IMR-90 (cell line): ENCODE data around the gene EFHC1. TPM values are rescaled to one million over a fixed set of nuclear protein-coding genes. Genes with fewer than 3 reads are reported as not detected.
A peak's percentile ranks its signal among the peaks of the same experiment; 100 is the strongest.

Experiments used
- ATAC-seq: fragments of 200-7000 bp; cut with Tn5 transposase; 2 replicates; pipeline ENCODE4 v1.9.1; 2020; ENCODE audit warnings: low read depth, mild to moderate bottlenecking, moderate library complexity
- BruUV-seq: library from RNA; stranded (reverse); fragments of 400-500 nt; replicated peaks from 2 replicates; lab custom pipeline; 2021; lab: Mats Ljungman, UMichigan
- CTCF ChIA-PET: fragments of 300-600 bp; formaldehyde crosslinking; extraction: SDS; loops from one replicate; lab custom pipeline; 2021; ENCODE audit warnings: antibody characterized with exemption; lab: Yijun Ruan, JAX
- POLR2A ChIA-PET: fragments of 300-600 bp; sonication (Branson Sonifier 250); formaldehyde crosslinking; loops from one replicate; lab custom pipeline; 2022; ENCODE audit warnings: antibody characterized with exemption; ENCODE audit not compliant: unreplicated experiment; lab: Charles Lee
- DNase-seq: peaks from one replicate; pipeline ENCODE4 v3.0.0; 2013
- H2AFZ ChIP-seq: replicated peaks from 2 replicates; pipeline ENCODE3; 2013; ENCODE audit warnings: low read length, mild to moderate bottlenecking; ENCODE audit not compliant: poor library complexity
- H2AK5ac ChIP-seq: 2 replicates; pipeline ENCODE4 v1.6.1; 2013; ENCODE audit warnings: low read depth, low read length, inconsistent platforms
- H2AK9ac ChIP-seq: replicated peaks from 2 replicates; pipeline ENCODE3; 2013; ENCODE audit warnings: mild to moderate bottlenecking, low read depth, low read length, moderate library complexity; ENCODE audit not compliant: poor library complexity
- H2BK120ac ChIP-seq: 2 replicates; pipeline ENCODE4 v1.6.1; 2013; ENCODE audit warnings: low read depth, low read length, inconsistent platforms
- H2BK15ac ChIP-seq: 3 replicates; pipeline ENCODE4 v1.6.1; 2013; ENCODE audit warnings: low read depth, low read length, inconsistent platforms
- H2BK20ac ChIP-seq: 2 replicates; pipeline ENCODE4 v1.6.1; 2013; ENCODE audit warnings: low read depth, mild to moderate bottlenecking, inconsistent platforms, low read length, moderate library complexity
- H2BK5ac ChIP-seq: 2 replicates; pipeline ENCODE4 v1.6.1; 2013; ENCODE audit warnings: mild to moderate bottlenecking, low read depth, low read length, inconsistent platforms; ENCODE audit not compliant: poor library complexity, severe bottlenecking
- H3K14ac ChIP-seq: replicated peaks from 2 replicates; pipeline ENCODE4 v1.6.1; 2013; ENCODE audit warnings: low read depth, low read length, inconsistent platforms
- H3K18ac ChIP-seq: 2 replicates; pipeline ENCODE4 v1.6.1; 2013; ENCODE audit warnings: low read depth, low read length, control low read depth
- H3K23ac ChIP-seq: 2 replicates; pipeline ENCODE4 v1.6.1; 2013; ENCODE audit warnings: low read depth, low read length, inconsistent platforms
- H3K27ac ChIP-seq: 2 replicates; pipeline ENCODE4 v1.5.1; 2013; ENCODE audit warnings: mild to moderate bottlenecking, control low read depth, low read length; ENCODE audit not compliant: insufficient read depth
- H3K27me3 ChIP-seq: 2 replicates; pipeline ENCODE4 v1.6.1; 2013; ENCODE audit warnings: low read length; ENCODE audit not compliant: control insufficient read depth, insufficient read depth
- H3K36me3 ChIP-seq: 2 replicates; pipeline ENCODE4 v1.6.1; 2013; ENCODE audit warnings: low read length, mixed read lengths; ENCODE audit not compliant: control insufficient read depth, insufficient read depth
- H3K4ac ChIP-seq: 2 replicates; pipeline ENCODE4 v1.6.1; 2013; ENCODE audit warnings: low read depth, low read length, inconsistent platforms
- H3K4me1 ChIP-seq: 2 replicates; pipeline ENCODE4 v1.6.1; 2013; ENCODE audit warnings: low read length, mixed read lengths; ENCODE audit not compliant: control insufficient read depth, insufficient read depth
- H3K4me2 ChIP-seq: 2 replicates; pipeline ENCODE4 v1.6.1; 2013; ENCODE audit warnings: low read depth, mild to moderate bottlenecking, control low read depth, low read length, moderate library complexity
- H3K4me3 ChIP-seq: 2 replicates; pipeline ENCODE4 v1.5.1; 2013; ENCODE audit warnings: low read depth, mild to moderate bottlenecking, control low read depth, low read length, moderate library complexity; ENCODE audit not compliant: insufficient read depth
- H3K56ac ChIP-seq: 2 replicates; pipeline ENCODE4 v1.6.1; 2013; ENCODE audit warnings: low read length, inconsistent platforms; ENCODE audit not compliant: insufficient read depth; ENCODE audit errors: extremely low read depth
- H3K79me1 ChIP-seq, 2 experiments: 2 replicates each; pipeline ENCODE4 v1.6.1; 2013; ENCODE audit warnings: low read length in 2 of 2, inconsistent platforms in 1 of 2, low read depth in 1 of 2
- H3K9ac ChIP-seq: 2 replicates; pipeline ENCODE4 v1.6.1; 2013; ENCODE audit warnings: low read depth, low read length, control low read depth
- H3K9me1 ChIP-seq: 2 replicates; pipeline ENCODE4 v1.6.1; 2013; ENCODE audit warnings: low read length, inconsistent platforms; ENCODE audit not compliant: insufficient read depth
- H3K9me3 ChIP-seq: 2 replicates; pipeline ENCODE4 v1.6.1; 2013; ENCODE audit warnings: low read length; ENCODE audit not compliant: control insufficient read depth, insufficient read depth
- H4K20me1 ChIP-seq: 2 replicates; pipeline ENCODE4 v1.6.1; 2013; ENCODE audit warnings: low read length, inconsistent platforms; ENCODE audit not compliant: insufficient read depth
- H4K5ac ChIP-seq: 2 replicates; pipeline ENCODE4 v1.6.1; 2013; ENCODE audit warnings: mild to moderate bottlenecking, low read depth, low read length, control low read depth
- H4K8ac ChIP-seq, 2 experiments: 2 replicates each; pipeline ENCODE4 v1.6.1; 2013; ENCODE audit warnings: low read depth in 2 of 2, low read length in 2 of 2, control low read depth in 1 of 2, inconsistent platforms in 1 of 2
- H4K91ac ChIP-seq: 2 replicates; pipeline ENCODE4 v1.6.1; 2013; ENCODE audit warnings: low read depth, low read length, inconsistent platforms; ENCODE audit not compliant: insufficient read depth
- ELK1 ChIP-seq: fragments of 150-350 bp; IDR thresholded peaks from 2 replicates; pipeline ENCODE4 v1.6.1; 2016; ENCODE audit warnings: low read depth, mild to moderate bottlenecking, low read length, moderate library complexity, borderline replicate concordance
- MAFK ChIP-seq: IDR thresholded peaks from 2 replicates; pipeline ENCODE4 v1.6.1; 2012; ENCODE audit warnings: low read depth, low read length, improper control_type of control experiment
- NFE2L2 ChIP-seq: fragments of 150-350 bp; IDR thresholded peaks from 2 replicates; pipeline ENCODE4 v1.6.1; 2016; ENCODE audit warnings: low read depth, mild to moderate bottlenecking, low read length
- RCOR1 ChIP-seq: IDR thresholded peaks from 2 replicates; pipeline ENCODE4 v1.6.1; 2012; ENCODE audit warnings: mild to moderate bottlenecking, low read length, improper control_type of control experiment; ENCODE audit not compliant: insufficient replicate concordance
- WGBS, 2 experiments: methylation state at CpG; one replicate each; pipeline versions ENCODE4 v1.1.5 to v1.1.7; 2013; ENCODE audit warnings: missing lambda C conversion rate in 2 of 2; ENCODE audit not compliant: insufficient read length in 1 of 2; ENCODE audit errors: extremely low coverage in 2 of 2; 5-methylcytosine and 5-hydroxymethylcytosine counted together
- dilution Hi-C: fragments of 300-500 bp; cut with HindIII; formaldehyde crosslinking; loops from one replicate; pipeline ENCODE4 v1.14.3; 2018; ENCODE audit warnings: low sequenced_read_pairs; ENCODE audit not compliant: unreplicated experiment
- in situ Hi-C: fragments of 300-500 bp; cut with MboI; formaldehyde crosslinking; loops from 3 replicates; pipeline ENCODE4 v1.14.3; 2019; ENCODE audit warnings: low sequenced_read_pairs, inconsistent platforms, mixed read lengths
- intact Hi-C: fragments of 100-400 bp; cut with micrococcal nuclease; formaldehyde crosslinking; loops from 2 replicates; pipeline ENCODE4 v1.10.0; 2022
- polyA plus RNA-seq, 3 experiments: library from polyadenylated mRNA; depleted of rRNA; stranded (reverse); fragments of >200 nt; gene quantifications; 2 replicates each; pipeline ENCODE4 v1.2.3, GENCODE V29; 2012; ENCODE audit warnings: low replicate concordance in 1 of 3
- total RNA-seq: library from RNA; depleted of rRNA; stranded (reverse); fragments of >200 nt; gene quantifications from 2 replicates; pipeline ENCODE4 v1.2.3, GENCODE V29; 2012

The EFHC1 gene
- total and polyA plus RNA-seq, 2 of the 4 experiments (the other 2 are of a cell fraction): 14.0 to 23.0 TPM

- TF ChIP-seq RCOR1 (no peak), ELK1 (no peak), MAFK (no peak)
These were observed 3.5 kb upstream of the EFHC1 start (continued) for GRCh38 chr6:52416629-52417151.

- H2AK5ac ChIP-seq: peak overlapping the region; percentile 59
- peaks cover 9 to 26% of the 10 kb centered on the region in 2 experiments; a peak in 3 of 4 replicates for H3K79me1 ChIP-seq
- peak overlapping the region; percentile 82 for H2AK9ac ChIP-seq
- H3K36me3 ChIP-seq: no peaks in the 10 kb centered on the region
- peak overlapping the region; percentile 48; the same call in 1 of the 2 replicates for H4K5ac ChIP-seq
- H3K9me3 ChIP-seq: no peaks in the 10 kb centered on the region
- intact Hi-C loops: loop anchor here (2.0 kb wide), 1 partner anchor 459 kb away; no protein-coding TSS in a partner anchor
- H3K18ac ChIP-seq: peak overlapping the region; percentile 48; the same call in 1 of the 2 replicates
- no peak overlapping the region for H3K4me2 ChIP-seq
- no peaks in the 10 kb centered on the region for H3K27me3 ChIP-seq
- H3K27ac ChIP-seq: peak overlapping the region; percentile 44; the same call in 1 of the 2 replicates
- H3K56ac ChIP-seq: no peak overlapping the region; the same call in 1 of the 2 replicates
- H3K9ac ChIP-seq: 0 out of 2 replicates have a peak overlapping the region, but pooled peaks have one; percentile 22
- peak overlapping the region; percentile 64 for H2AFZ ChIP-seq
- H3K4ac ChIP-seq: peak overlapping the region; percentile 77
- ChIA-PET POLR2A (no interaction called here), CTCF (interaction anchor here (0.9 to 2.6 kb wide), 5 partner anchors 10 to 245 kb away, joined by 3 to 23 read pairs (median 4); no protein-coding TSS in a partner anchor)
- peak overlapping the region; percentile 70 for H3K14ac ChIP-seq
- no TSS peak for BruUV-seq
- no peak overlapping the region for H3K4me3 ChIP-seq
- TF ChIP-seq ELK1: no peak
- TF ChIP-seq NFE2L2: peak; percentile 76
- TF ChIP-seq MAFK: peak; percentile 27; the same call in 1 of the 2 replicates
- H2BK15ac ChIP-seq: peak overlapping the region; percentile 61
- H3K23ac ChIP-seq: peak overlapping the region; percentile 45; the same call in 1 of the 2 replicates
- DNase-seq (peak; percentile 68), ATAC-seq (no peak)
- peak overlapping the region; percentile 80 for H2BK120ac ChIP-seq
- peak overlapping the region; percentile 35 for H4K91ac ChIP-seq
- H3K4me1 ChIP-seq: peaks cover 11% of the 10 kb centered on the region
- H2BK20ac ChIP-seq: peak overlapping the region; percentile 96
- dilution Hi-C loops: loop anchor here (25.0 kb wide), 1 partner anchor 245 kb away; the partner anchor contains the start of gene TMEM14A
- H4K20me1 ChIP-seq: no peaks in the 10 kb centered on the region
- H4K8ac ChIP-seq: peak overlapping the region in 1 of 2 experiments; percentile 83; a peak in 2 of 4 replicates
- H2BK5ac ChIP-seq: peak overlapping the region; percentile 82
- no CpG with 5 or more reads among the region's 5 CpGs for WGBS, 2 experiments
- in situ Hi-C loops: loop anchor here (5.0 kb wide), 2 partner anchors 180 to 245 kb away; no protein-coding TSS in a partner anchor
- H3K9me1 ChIP-seq: peaks cover 13% of the 10 kb centered on the region
These were observed 2.4 kb upstream of the EFHC1 start for GRCh38 chr6:52417675-52418111.
